Endothelial cell of umbilical vein (primary cell): ENCODE data around the gene ST6GAL1. TPM values are rescaled to one million over a fixed set of nuclear protein-coding genes. Genes with fewer than 3 reads are reported as not detected.

Experiments used
- BruUV-seq: library from RNA; stranded (reverse); fragments of 400-500 nt; replicated peaks from 2 replicates; lab custom pipeline; 2021; lab: Mats Ljungman, UMichigan
- CTCF ChIA-PET: fragments of 300-600, 350-600 bp; sonication (Branson Sonifier 250); formaldehyde crosslinking; loops from one replicate; lab custom pipeline; 2021; ENCODE audit warnings: antibody characterized with exemption, inconsistent platforms; lab: Charles Lee
- POLR2A ChIA-PET: fragments of 300-600, 350-600 bp; sonication (Branson Sonifier 250); formaldehyde crosslinking; loops from one replicate; lab custom pipeline; 2021; ENCODE audit warnings: antibody characterized with exemption, inconsistent platforms; lab: Charles Lee
- DNase-seq: peaks from one replicate; pipeline ENCODE4 v3.0.0-alpha.2; 2011; ENCODE audit warnings: low read depth, low spot score
- FAIRE-seq: peaks from 2 replicates; lab custom pipeline; 2011; peaks lifted over from hg19 to GRCh38; lab: Jason Lieb, UNC
- H2AFZ ChIP-seq: 2 replicates; pipeline ENCODE4 v1.6.0; 2012; ENCODE audit warnings: low read depth, low read length, control low read depth, inconsistent platforms
- H3K27ac ChIP-seq: 2 replicates; pipeline ENCODE4 v1.5.1; 2011; ENCODE audit warnings: low read depth, mild to moderate bottlenecking, control low read depth, low read length, moderate library complexity; ENCODE audit not compliant: insufficient read depth
- H3K27me3 ChIP-seq, 2 experiments: 2 replicates each; pipeline versions ENCODE4 v1.6.0 to v1.6.1; 2011; ENCODE audit warnings: low read length in 2 of 2, mixed read lengths in 1 of 2; ENCODE audit not compliant: control insufficient read depth in 2 of 2, insufficient read depth in 2 of 2
- H3K36me3 ChIP-seq, 2 experiments: 2 replicates in 1 of 2; 3 replicates in 1 of 2; pipeline ENCODE4 v1.5.1; 2011; ENCODE audit warnings: low read length in 2 of 2, mild to moderate bottlenecking in 1 of 2, moderate library complexity in 1 of 2; ENCODE audit not compliant: control insufficient read depth in 2 of 2, insufficient read depth in 2 of 2; ENCODE audit errors: extremely low read depth in 1 of 2
- H3K4me1 ChIP-seq: 3 replicates; pipeline ENCODE4 v1.5.1; 2011; ENCODE audit warnings: mild to moderate bottlenecking, low read length; ENCODE audit not compliant: control insufficient read depth, insufficient read depth; ENCODE audit errors: extremely low read depth
- H3K4me2 ChIP-seq: 2 replicates; pipeline ENCODE4 v1.6.1; 2011; ENCODE audit warnings: low read length, control low read depth, mixed read lengths; ENCODE audit not compliant: insufficient read depth
- H3K4me3 ChIP-seq, 3 experiments: fragments of 200-600 bp in 1 of 3; sonication (generic), shearing (Covaris generic) in 1 of 3; replicated peaks in 1 of 3; 2 replicates each; pipeline ENCODE4 v1.5.1; 2011 to 2016; ENCODE audit warnings: control low read depth in 3 of 3, low read length in 3 of 3, mild to moderate bottlenecking in 2 of 3, inconsistent platforms in 1 of 3, low read depth in 1 of 3, moderate library complexity in 1 of 3; ENCODE audit not compliant: insufficient read depth in 1 of 3
- H3K79me2 ChIP-seq: 2 replicates; pipeline ENCODE4 v1.6.0; 2012; ENCODE audit warnings: low read length, inconsistent platforms; ENCODE audit not compliant: control insufficient read depth, insufficient read depth
- H3K9ac ChIP-seq: replicated peaks from 2 replicates; pipeline ENCODE3; 2011; ENCODE audit warnings: low read length, control low read depth; ENCODE audit not compliant: insufficient read depth; ENCODE audit errors: extremely low read depth
- H3K9me1 ChIP-seq: replicated peaks from 3 replicates; pipeline ENCODE4 v1.6.0; 2011; ENCODE audit warnings: mild to moderate bottlenecking, low read length; ENCODE audit not compliant: control insufficient read depth, insufficient read depth; ENCODE audit errors: extremely low read depth
- H3K9me3 ChIP-seq: replicated peaks from 2 replicates; pipeline ENCODE4 v1.5.1; 2012; ENCODE audit warnings: low read length, inconsistent platforms; ENCODE audit not compliant: control insufficient read depth, insufficient read depth
- H4K20me1 ChIP-seq: replicated peaks from 2 replicates; pipeline ENCODE3; 2011; ENCODE audit warnings: mild to moderate bottlenecking, low read length; ENCODE audit not compliant: control insufficient read depth, insufficient read depth; ENCODE audit errors: extremely low read depth
- EZH2 ChIP-seq: IDR thresholded peaks from 2 replicates; pipeline ENCODE4 v1.6.1; 2012; ENCODE audit warnings: borderline replicate concordance, low read depth, mild to moderate bottlenecking, moderate library complexity, low read length, inconsistent platforms; ENCODE audit not compliant: severe bottlenecking
- FOS ChIP-seq: IDR thresholded peaks from 2 replicates; pipeline ENCODE4 v1.6.1; 2011; ENCODE audit warnings: mild to moderate bottlenecking, low read length, moderate library complexity, borderline replicate concordance; ENCODE audit not compliant: insufficient read depth
- GATA2 ChIP-seq: IDR thresholded peaks from 2 replicates; pipeline ENCODE4 v1.7.0; 2011; ENCODE audit warnings: low read depth, mild to moderate bottlenecking, moderate library complexity, mixed read lengths, low read length; ENCODE audit not compliant: insufficient read length, insufficient read depth
- JUN ChIP-seq: IDR thresholded peaks from 2 replicates; pipeline ENCODE4 v1.6.1; 2011; ENCODE audit warnings: borderline replicate concordance, low read depth; ENCODE audit not compliant: insufficient read length, insufficient read depth
- MYC ChIP-seq: IDR thresholded peaks from one replicate; pipeline ENCODE4 v1.6.1; 2011; ENCODE audit warnings: mild to moderate bottlenecking, low read depth, low read length
- POLR2A ChIP-seq: IDR thresholded peaks from 2 replicates; pipeline ENCODE4 v1.6.1; 2012; ENCODE audit warnings: low read depth, mild to moderate bottlenecking, control low read depth, low read length
- POLR2AphosphoS5 ChIP-seq: IDR thresholded peaks from 2 replicates; pipeline ENCODE4 v1.6.1; 2012; ENCODE audit warnings: low read depth, mild to moderate bottlenecking, control low read depth, low read length, moderate library complexity; ENCODE audit not compliant: insufficient read depth
- dilution Hi-C: fragments of 300-500 bp; cut with MboI; formaldehyde crosslinking; loops from one replicate; pipeline ENCODE4 v1.15.0; 2019; ENCODE audit warnings: low sequenced_read_pairs; ENCODE audit not compliant: extremely low pct_ligation_motif_present
- intact Hi-C: fragments of 100-400 bp; cut with micrococcal nuclease; formaldehyde crosslinking; loops from one replicate; pipeline ENCODE4 v1.10.0; 2022
- polyA plus RNA-seq, 4 experiments: library from polyadenylated mRNA; depleted of rRNA in 3 of 4; stranded (reverse) in 3 of 4; unstranded in 1 of 4; fragments of >200 nt; gene quantifications; 2 replicates each; pipeline versions ENCODE4 v1.2.1 to v1.2.3, GENCODE V29; 2011 to 2012; ENCODE audit warnings: missing spikeins in 1 of 4
- total RNA-seq: library from RNA; stranded (reverse); gene quantifications from 2 replicates; pipeline ENCODE4 v1.2.3, GENCODE V29; 2021
- TF ChIP-seq, protein P1 (sequence below): IDR thresholded peaks from 2 replicates; pipeline ENCODE4 v1.6.1; 2011; ENCODE audit not compliant: insufficient read depth, insufficient read length
- TF ChIP-seq, protein P2 (sequence below), 2 donors: IDR thresholded peaks; 1 replicate in 1 of 2; 2 replicates in 1 of 2; pipeline ENCODE4 v1.5.1; 2011; ENCODE audit warnings: low read length in 2 of 2, mild to moderate bottlenecking in 2 of 2, moderate library complexity in 2 of 2, control low read depth in 1 of 2, inconsistent platforms in 1 of 2, low read depth in 1 of 2; ENCODE audit not compliant: insufficient read depth in 1 of 2; ENCODE audit errors: extremely low read depth in 1 of 2

The ST6GAL1 gene
- total and polyA plus RNA-seq, 2 donors (not counting 3 experiments of a cell fraction or from before 2014, with no cell fraction given), result 63.9 to 101 TPM

- H3K4me2 ChIP-seq, result no peak overlapping the region
- no TSS peak for BruUV-seq
- H3K4me3 ChIP-seq, result no peak overlapping the region
- no peaks in the 10 kb centered on the region for H3K79me2 ChIP-seq
- H3K27ac ChIP-seq, result no peak overlapping the region
- no peak overlapping the region for H2AFZ ChIP-seq
- FAIRE-seq (no peak), DNase-seq (no peak)
- CTCF ChIA-PET, result no interaction called here
- no peaks in the 10 kb centered on the region for H3K9me1 ChIP-seq
- no peaks in the 10 kb centered on the region for H3K27me3 ChIP-seq
- H3K9me3 ChIP-seq, result no peaks in the 10 kb centered on the region
- dilution Hi-C loops (no loop called here), intact Hi-C loops (no loop called here)
- POLR2A ChIA-PET, result no interaction called here
- H3K36me3 ChIP-seq, result peaks cover 0 to 17% of the 10 kb centered on the region in 2 experiments
- no peaks in the 10 kb centered on the region for H3K4me1 ChIP-seq
- H3K9ac ChIP-seq, result no peak overlapping the region
- H4K20me1 ChIP-seq, result no peaks in the 10 kb centered on the region
- no peak for TF ChIP-seq FOS
- no peak for TF ChIP-seq EZH2
- TF ChIP-seq, protein P1, sequence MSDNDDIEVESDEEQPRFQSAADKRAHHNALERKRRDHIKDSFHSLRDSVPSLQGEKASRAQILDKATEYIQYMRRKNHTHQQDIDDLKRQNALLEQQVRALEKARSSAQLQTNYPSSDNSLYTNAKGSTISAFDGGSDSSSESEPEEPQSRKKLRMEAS, result no peak
- TF ChIP-seq POLR2A, result no peak
- TF ChIP-seq GATA2, result no peak
- no peak for TF ChIP-seq POLR2AphosphoS5
- TF ChIP-seq JUN, result no peak
- no peak for TF ChIP-seq MYC
- TF ChIP-seq, protein P2, sequence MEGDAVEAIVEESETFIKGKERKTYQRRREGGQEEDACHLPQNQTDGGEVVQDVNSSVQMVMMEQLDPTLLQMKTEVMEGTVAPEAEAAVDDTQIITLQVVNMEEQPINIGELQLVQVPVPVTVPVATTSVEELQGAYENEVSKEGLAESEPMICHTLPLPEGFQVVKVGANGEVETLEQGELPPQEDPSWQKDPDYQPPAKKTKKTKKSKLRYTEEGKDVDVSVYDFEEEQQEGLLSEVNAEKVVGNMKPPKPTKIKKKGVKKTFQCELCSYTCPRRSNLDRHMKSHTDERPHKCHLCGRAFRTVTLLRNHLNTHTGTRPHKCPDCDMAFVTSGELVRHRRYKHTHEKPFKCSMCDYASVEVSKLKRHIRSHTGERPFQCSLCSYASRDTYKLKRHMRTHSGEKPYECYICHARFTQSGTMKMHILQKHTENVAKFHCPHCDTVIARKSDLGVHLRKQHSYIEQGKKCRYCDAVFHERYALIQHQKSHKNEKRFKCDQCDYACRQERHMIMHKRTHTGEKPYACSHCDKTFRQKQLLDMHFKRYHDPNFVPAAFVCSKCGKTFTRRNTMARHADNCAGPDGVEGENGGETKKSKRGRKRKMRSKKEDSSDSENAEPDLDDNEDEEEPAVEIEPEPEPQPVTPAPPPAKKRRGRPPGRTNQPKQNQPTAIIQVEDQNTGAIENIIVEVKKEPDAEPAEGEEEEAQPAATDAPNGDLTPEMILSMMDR (IDR thresholded peaks at IDR 0.05; ENCODE audit: extremely low read depth in 1 of 2, insufficient read depth in 1 of 2, low read depth in 1 of 2, low read length in 2 of 2), result no peak
These were observed 60.0 kb downstream of the ST6GAL1 start for GRCh38 chr3:186990277-186990676.
